NCI-H345 treated with DMSO at 0.1 percent for 48 hours (cell line): Measurements from ENCODE around the gene TTL.
"Not testable (repeated sequence)": the region's sequence is repeated elsewhere in the genome, so short reads cannot be mapped to it uniquely, and the experiment has no call there.

Source experiments
- DNase-seq: peaks from one replicate; lab custom pipeline; 2025; ENCODE audit not compliant: unreplicated experiment; lab: John Stamatoyannopoulos, UW

The TTL gene

DNA sequence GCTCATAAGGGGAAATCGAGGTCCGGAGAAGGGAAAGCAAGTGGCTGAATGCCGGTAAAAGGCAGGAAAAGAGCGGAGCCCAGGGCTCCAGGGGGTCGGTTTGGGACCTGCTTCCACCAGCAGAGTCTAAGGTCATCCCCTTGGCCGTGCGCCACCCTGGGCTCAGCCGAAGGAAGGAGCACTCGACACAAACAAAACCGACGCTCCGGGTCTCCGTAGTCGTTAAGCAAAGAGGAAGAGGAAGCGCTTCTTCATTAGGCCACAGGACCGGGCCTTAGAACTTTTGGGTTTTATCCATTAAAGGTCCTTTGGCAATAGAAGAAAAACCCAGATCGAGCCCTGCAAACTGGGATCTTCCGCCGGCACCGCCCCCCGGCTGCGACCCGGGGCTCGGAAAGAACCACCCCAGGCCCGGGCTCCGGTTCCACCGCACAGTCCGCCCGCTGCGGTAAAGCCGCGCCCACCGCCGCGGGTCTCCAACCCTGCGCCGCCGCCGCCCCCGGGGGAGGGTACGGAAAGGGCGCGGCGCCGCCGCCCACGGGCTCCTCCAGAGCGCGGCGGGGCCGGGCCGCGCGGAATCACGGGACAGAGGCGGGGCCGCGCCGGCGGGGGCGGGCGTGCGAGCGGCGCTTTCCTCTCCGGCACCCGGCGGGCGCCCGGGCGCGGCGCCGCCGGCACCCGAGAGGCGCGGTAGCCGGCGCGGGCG, at the start of gene TTL:
TSS of gene TTL (plus strand) at position 629 of the 706 bp plus-strand sequence. CDS start 189 bp downstream, outside the sequence.
- DNase-seq: peak; percentile 52

DNA sequence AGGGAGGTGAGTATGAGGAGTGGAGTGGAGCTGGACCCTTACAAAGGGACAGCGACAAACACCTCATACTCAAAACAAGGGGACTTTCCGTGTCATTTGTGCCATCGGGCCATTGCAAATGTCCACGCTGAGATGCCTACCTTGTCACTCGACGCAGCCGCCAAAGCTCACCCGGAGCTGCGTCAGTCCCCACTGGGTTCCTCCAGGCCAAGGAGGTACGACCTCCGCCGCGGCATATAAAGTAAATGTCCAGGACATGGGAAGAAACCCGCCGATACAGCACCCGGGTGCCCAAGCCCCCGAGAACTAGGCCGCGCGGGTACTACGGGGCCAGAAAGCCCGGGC, 49.6 kb upstream of the TTL start:
- not testable (repeated sequence) for DNase-seq

DNA sequence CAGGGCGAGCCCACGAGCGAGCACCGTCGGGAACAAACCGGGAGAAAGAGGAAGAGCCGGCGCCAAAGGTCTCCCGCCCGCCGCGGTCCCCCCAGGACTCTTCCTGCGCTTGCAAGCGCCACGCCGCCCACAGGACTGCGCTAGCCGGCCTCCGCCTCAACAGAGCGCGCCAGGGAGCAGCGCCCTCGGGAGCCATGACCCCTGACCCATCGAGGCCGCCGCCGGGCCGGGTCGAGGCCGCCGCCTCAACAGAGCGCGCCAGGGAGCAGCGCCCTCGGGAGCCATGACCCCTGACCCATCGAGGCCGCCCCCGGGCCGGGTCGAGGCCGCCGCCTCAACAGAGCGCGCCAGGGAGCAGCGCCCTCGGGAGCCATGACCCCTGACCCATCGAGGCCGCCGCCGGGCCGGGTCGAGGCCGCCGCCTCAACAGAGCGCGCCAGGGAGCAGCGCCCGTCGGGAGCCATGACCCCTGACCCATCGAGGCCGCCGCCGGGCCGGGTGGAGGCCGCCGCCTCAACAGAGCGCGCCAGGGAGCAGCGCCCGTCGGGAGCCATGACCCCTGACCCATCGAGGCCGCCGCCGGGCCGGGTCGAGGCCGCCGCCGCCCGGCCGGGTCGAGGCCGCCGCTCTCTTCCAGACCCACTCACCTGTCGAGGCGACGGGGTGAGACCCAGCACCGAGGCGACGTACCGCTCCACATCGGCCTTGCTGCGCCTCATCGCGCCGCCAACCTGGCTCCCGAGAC, 49.0 kb upstream of the TTL start:
- not testable (repeated sequence) for DNase-seq

GRCh38 chr2:112433480-112433879, 48.5 kb upstream of the TTL start, which contains the start of gene RGPD8:
Gene RGPD8 (minus strand): TSS chr2:112433645. CDS start chr2:112433453, 192 bp downstream.
- DNase-seq: not testable (repeated sequence)

DNA sequence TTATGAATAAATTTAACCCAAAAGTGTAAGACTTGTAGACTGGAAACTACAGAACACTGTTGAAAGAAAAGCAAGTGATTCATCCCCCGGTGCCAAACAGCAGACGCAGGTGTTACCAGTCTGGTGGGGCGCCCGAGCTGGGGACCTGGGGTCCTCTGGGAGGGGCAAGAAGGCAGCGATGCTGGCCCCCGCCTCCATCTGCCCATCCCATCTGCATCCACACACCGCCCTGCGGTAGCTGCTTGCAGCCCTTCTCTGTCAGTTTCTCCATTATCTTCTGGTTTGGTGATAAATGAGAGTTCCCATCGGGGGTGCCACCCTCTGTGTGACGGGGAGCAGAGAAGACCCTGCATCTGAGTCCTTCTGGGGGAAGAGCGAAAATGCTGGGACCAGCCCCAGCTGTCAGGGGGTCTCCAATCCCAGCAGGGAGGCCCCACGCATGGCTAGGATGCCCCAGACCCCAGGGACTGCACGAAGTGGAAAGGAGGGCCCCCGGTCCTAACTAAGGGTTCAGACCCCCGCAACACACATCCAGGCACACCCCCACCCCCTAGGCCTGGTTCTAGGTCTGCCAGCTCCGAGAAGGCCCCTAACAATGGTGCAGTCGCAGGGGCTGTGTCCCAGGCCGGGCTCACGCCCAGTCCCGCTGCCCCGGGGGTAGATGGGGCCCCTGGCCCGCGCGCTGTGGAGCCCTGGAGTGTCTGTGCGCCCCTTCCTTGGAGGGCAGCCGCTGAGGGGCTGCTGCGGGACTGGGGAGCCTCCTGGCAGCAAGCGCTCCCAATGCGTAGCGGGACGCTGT, 47.8 kb upstream of the TTL start:
- DNase-seq: no peak

- not testable (repeated sequence) for DNase-seq
Measured at GRCh38 chr2:112434890-112435715, 46.9 kb upstream of the TTL start.

DNA sequence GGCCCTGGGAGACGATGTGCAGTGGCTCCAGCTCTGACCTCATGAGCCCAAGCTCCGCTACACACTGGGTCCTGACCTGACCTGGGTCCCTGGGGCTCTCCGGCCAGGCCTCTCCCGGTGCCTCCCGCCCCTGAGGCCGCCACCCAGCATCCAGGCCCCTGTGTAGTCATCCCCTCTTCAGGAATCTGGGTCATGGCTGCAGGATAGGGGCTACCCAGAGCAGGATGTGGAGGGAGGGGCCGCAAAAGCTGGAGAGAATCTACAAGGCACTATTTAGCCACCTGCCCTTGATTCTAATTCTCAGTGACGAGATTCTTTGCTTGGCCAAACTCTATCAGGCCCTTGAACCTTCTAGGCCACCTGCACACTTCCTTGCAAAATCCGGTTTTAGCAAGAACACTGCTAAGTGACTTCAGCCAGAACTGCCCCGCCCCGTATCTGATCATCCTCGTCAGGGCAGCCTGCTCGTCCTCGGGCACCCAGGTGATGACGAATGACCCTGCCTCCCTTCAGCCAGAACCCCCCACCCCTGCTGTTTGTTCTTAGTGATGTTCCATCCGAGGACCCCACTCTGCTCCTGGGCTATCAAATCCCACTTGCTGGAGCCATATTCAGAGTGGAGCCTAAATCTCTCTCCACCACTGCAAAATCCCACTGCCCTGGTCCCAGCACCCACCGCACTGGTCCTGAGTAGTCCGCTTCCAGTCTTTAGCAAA, 46.1 kb upstream of the TTL start:
- DNase-seq: not testable (repeated sequence)

- not testable (repeated sequence) for DNase-seq
Measured at GRCh38 chr2:112436993-112437392, 45.0 kb upstream of the TTL start.

DNA sequence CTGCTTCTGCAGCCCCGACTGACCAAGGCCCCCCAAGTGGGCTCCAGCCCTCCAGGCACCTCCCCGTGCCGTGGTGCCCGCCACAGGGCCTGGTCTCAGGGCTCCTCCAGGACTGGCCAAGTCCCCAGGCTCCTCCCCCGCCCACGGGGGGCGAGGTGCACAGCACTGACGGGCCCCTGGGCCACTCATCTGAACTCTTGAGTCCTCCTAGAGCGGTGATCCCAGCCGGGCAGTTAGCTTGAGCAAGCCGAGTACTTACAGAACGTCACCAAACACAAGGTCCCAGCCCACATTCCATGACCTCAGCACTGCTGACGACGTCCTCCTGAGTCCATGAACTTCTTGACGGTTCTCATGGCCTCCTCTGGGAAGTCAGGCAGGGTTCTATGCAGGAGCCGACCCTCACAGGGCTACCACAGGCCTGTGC, 44.5 kb upstream of the TTL start:
- not testable (repeated sequence) for DNase-seq

GRCh38 chr2:112438603-112439261, 43.2 kb upstream of the TTL start:
- not testable (repeated sequence) for DNase-seq

DNA sequence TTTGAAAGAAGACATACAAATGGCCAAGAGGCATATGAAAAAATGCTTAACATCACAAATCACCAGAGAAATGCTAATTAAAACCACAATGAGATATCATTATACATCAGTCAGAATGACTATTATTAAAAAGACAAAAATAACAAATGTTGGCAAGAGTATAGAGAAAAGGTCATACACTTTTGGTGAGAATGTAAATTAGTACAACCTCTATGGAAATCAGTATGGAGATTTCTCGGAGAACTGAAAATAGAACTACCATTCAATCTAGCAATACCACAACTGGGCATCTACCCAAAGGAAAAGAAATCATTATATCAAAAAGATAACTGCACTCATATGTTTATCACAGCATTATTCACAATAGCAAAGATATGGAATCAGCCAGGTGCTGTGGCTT, 37.7 kb upstream of the TTL start:
- not testable (repeated sequence) for DNase-seq

- no peak for DNase-seq
Measured at GRCh38 chr2:112449854-112450253, 32.1 kb upstream of the TTL start.

GRCh38 chr2:112451317-112451716, 30.6 kb upstream of the TTL start:
- DNase-seq: no peak

DNA sequence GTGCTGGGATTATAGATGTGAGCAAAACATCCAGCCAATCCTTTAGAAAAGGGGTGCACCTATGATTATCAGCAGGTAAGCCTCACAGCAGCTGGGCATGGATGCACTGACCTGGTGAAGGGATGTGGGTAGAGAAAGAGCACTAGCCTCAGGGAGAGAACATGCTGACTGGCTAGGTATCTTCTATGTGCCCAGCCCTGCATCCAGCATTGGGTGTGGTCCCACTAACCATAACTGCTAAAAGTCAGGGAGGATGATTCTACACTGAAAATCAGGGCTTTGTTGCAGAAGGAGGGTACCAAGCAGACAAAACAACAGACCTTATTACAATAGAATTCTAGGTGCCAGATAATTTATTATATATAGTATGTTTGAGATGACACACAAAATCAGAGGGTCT, 27.4 kb upstream of the TTL start:
- DNase-seq: no peak

DNA sequence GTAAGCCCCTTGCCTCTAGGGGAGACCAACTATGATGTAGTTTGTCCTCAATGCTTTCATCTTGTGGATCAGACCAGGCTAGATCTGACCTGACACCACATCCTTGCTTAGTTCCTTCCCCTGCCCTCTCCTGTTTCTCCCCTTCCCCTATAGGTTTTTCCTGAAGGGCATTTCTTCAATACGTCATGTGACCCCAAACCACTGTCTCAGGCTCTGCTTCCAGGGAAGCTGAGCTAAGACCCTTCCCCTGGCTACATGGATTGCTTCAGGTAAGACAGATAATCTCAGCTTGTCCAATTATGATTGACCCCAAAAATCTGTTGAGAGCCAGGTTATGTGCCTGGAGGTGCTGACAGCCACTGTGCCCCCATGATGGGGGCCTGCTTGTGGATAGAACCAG, 22.6 kb upstream of the TTL start:
- DNase-seq: no peak

GRCh38 chr2:112462178-112462577, 19.8 kb upstream of the TTL start:
- no peak for DNase-seq

GRCh38 chr2:112463256-112463655, 18.7 kb upstream of the TTL start:
- no peak for DNase-seq

DNA sequence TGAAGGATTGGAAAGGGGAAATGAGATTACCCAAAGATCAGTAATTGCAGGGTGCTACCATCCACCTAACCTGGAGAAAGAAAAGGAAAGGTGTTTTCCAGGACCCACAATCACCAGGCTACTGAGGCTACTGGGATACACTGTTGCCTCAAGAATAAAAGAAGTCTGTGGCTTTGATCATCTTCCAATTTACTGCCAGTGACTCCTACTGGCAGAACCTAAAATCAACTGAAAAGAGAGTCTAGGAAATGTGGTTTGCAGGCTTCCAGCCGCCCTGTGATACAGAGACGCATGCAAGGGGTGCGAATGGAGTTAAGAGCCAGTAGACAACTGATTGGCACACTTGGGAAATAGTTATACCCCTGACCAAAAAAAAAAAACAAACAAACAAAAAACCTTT, 16.6 kb upstream of the TTL start:
- no peak for DNase-seq

DNA sequence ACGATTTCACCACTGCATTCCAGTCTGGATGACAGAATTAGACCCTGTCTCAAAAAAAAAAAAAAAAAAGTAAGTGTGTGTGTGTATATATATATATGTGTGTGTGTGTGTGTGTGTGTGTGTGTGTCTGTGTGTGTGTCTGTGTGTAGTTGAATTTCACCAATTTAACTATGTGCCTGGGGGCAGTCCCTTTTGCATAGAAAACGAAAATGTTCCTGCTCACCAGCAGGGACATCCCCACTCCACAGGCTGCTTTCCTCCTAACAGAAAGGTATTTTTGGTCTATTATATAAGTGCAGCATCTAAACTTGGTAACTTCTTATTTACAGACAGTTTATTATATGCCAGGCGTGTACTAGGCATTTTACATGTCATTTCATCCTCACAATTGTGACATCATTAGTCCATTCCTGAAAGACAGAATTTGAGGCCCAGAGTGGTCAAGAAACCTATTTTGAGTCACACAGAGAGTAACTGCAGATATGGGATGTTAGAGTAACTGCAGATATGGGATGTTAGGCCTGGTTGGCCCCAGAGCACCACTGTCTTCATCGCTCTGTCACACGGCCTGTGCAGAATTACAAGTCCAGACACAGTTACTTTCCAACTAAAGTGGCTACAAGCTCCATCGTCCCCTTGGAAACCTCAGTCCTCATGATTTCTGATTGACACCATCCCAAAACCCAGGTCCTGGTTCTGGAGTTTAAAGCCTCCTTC, 9.3 kb upstream of the TTL start:
- no peak for DNase-seq
